HS-27A (cell line): ENCODE measurements around the gene IFNW1.
"Not testable (repeated sequence)": the region's sequence is repeated elsewhere in the genome, so short reads cannot be mapped to it uniquely, and the experiment has no call there.

Experiments used
- DNase-seq: peaks from one replicate; pipeline ENCODE4 v3.0.0-alpha.2; 2012; ENCODE audit warnings: low read depth, missing footprints

The IFNW1 gene

GRCh38 chr9:21141427-21141882, at the start of gene IFNW1:
TSS of gene IFNW1 (minus strand) at chr9:21141832. CDS start at chr9:21141570, 262 bp downstream.
- no peak for DNase-seq

DNA sequence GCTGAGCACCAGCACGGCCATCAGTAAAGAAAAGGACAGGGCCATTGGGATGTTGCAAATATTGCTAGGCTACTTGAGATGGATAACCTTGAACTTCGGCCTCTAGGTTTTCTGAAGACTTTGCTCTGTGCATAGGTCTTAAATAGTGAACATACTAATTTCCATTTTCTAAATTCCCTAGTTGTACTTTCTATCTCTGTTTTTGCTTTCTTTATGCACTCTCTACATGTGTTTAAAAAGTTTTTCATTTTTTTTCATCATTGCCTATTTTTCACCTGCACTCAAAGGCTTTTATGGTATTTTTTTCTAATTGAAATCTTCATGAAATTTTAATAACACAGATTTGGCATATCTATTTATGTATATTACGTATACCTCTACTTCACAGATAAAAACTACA, 45.9 kb upstream of the IFNW1 start, which contains the start of gene IFNA4:
Gene IFNA4, minus strand, starts transcription at position 101 of the 400 bp plus-strand sequence. Its CDS starts 56 bp downstream, at position 45.
- not testable (repeated sequence) for DNase-seq

GRCh38 chr9:21182810-21183736, 41.4 kb upstream of the IFNW1 start:
- DNase-seq = not testable (repeated sequence)

DNA sequence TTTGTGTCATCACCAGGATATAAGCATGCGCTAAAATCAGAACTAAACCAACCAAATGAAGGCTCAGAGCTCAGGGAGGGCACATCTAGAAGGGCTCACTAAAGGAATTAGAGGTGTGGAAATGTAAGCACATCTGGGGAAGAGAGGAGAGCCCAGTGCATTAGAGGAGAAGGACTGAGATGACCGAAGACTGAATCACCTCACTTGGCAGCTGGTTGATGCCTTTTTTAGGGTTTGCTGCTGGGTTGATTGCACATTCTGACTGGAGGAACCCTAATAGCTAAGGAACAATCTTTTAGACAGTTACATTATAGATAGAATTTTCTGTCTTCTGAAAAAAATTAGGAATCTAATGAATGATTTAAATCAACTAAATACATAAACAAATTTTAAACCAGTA, 33.0 kb upstream of the IFNW1 start:
- no peak for DNase-seq

GRCh38 chr9:21172156-21172555, 30.5 kb upstream of the IFNW1 start:
- DNase-seq = no peak

DNA sequence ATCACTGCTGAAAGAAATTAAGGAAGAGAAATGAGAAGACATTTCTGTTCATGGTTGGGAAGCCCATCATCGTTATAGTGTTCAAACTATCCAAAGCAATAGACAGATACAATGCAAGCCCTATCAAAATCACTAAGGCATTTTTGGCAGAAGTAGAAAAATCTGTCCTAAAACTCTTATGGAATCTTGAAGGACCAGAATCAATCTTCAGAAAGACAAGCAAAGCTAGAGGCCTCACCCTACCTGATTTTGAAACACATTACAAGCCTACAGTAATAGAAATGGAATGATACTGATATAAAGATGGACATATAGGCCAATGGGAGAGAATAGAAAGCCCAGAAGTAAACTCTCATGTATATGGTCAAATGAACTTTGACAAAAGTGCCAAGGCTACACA, 29.7 kb upstream of the IFNW1 start:
- no peak for DNase-seq

GRCh38 chr9:21166560-21166959, 24.9 kb upstream of the IFNW1 start, which contains the start of gene IFNA21:
TSS of gene IFNA21 (minus strand) at chr9:21166660. CDS start at chr9:21166612, 48 bp downstream.
- DNase-seq = not testable (repeated sequence)

GRCh38 chr9:21165516-21165915, 23.9 kb upstream of the IFNW1 start:
- no peak for DNase-seq

DNA sequence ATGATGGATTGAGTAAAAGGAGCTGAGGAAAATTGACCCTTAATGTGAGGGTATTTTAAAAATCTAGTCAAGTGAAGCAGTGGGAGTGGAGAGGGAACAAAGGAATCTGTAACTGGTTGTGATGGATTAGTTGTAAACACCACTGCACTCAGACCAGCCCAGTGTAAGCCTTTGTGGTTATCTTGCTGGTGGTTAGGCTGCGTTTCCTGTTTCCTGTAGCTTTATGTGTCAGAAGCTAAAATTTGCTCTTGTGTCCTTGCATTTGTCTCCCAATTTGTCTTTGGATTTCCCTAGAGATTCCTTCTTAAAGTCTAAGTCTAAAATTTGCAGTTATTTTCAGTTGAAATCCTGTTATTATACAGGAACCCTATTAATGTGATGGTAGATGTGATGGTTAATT, 18.5 kb upstream of the IFNW1 start:
- no peak for DNase-seq

DNA sequence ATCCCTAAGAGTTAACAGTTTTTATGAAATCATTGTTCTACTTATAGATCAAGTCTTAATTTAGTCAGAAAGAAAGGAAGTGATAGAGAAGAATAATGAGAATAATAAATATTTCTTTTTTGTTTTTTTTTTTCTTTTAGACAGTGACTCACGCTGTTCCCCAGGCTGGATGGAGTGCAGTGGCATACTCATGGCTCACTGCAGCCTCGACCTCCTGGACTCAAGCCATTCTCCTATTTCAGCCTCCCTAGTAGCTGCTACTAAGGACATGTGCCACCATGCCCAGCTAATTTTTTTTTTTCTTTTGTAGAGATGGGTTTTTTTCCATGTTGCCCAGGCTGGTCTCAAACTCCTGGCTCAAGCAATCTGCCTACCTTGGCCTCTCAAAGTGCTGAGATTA, 13.9 kb upstream of the IFNW1 start:
- DNase-seq = no peak

DNA sequence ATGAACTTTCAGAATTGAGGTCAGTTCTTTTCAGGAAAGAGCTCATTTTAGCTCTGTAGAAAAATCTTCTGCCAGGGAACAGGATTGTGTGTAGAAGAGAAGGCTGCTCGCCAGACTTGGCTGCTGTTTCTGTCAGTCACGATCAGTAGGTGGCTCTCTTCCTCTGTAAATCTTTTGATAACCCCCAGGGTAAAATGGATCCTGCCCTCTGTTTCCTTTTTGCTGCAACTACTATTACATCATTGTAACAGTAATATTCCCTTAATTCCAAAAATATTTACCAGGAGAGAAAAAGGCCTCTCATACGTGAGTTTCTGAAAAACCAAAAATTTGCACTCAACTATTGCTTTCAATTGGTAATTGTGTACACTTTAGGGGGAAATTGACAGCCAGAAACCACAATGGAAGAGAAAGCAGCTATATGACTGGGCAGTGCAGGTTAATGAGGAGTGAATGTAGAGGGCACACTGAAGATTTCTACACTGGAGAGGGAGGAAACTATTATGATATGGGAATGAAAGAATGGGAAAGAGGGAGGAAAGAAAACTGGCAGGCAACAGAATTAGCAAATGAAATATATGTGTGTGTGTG, 12.5 kb upstream of the IFNW1 start:
- DNase-seq = no peak

DNA sequence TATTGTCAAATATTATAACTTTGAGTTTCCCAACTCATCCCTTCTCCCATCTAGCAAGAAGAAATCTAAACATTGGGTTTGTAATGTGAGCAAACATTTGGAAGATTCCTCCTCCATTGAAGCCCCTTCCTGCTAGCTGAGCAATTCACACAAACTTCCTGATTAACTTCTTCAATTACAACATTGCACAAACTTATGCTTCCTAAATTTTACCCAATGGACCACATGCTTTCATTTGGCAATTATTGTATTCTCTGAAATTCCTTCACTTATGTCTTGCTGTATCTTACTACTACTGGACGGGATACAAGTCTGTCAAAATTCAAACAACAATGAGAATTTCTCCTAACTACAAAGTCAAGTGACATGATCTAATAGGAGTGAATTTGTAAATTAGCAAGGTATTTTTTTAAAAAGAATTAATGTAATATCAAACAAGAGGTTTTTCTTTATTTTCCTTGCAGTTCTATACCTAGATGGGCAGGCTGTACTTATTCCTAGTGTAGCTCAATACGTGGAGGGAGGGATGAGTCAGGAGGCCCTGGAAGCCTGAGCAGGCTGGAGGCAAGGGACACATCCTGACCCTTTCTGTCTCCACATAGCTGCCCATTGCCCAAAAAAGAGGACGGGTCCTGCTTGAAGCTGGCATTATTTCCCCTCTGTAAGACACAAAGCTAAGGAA, 11.8 kb upstream of the IFNW1 start:
- no peak for DNase-seq

DNA sequence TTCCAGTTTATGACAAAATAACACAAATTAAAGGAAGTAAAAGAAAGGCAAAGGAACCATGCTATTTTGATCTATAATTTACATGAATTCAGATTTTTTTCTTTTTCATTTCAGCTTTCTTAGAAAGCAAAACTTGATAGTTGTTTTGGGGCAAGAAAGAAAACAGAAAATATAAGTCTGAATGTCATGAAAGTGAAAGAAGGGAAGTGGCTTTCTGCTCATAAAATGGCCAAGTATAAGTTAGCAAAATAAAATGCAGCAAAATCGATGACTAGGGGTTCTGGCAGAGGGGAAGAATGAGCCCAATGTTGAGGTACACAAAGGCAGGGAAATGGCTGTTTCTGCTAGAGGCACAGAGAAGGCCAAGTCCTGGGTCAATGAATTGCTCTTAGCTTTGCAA, 3.0 kb upstream of the IFNW1 start:
- no peak for DNase-seq

- no peak for DNase-seq
These were observed 4.6 kb downstream of the IFNW1 start for GRCh38 chr9:21137020-21137419.

- DNase-seq = no peak
These were observed 5.9 kb downstream of the IFNW1 start for GRCh38 chr9:21135736-21136135.

- not testable (repeated sequence) for DNase-seq
These were observed 13.4 kb downstream of the IFNW1 start for GRCh38 chr9:21128186-21128585.

- no peak for DNase-seq
These were observed 19.9 kb downstream of the IFNW1 start for GRCh38 chr9:21121595-21122251.

DNA sequence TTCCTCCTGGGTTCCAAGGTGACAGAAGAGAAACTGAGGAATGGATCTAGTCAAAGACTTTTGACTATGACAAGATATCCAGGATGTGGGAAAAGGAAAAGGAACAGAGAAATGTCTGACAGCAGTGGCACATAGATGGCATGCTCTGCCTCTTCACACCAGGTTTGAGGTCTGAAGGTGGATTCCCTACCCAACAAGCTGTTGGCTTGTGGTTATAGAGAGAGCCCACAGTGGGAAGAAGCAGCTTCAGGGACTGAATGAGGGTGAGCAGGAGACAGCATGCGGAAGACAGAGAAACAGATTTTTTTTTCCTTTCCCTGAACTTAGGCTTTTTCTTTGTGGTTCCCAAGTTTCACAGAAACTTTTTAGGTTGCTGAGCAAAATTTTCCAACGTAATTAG, 20.6 kb downstream of the IFNW1 start:
- DNase-seq = no peak

DNA sequence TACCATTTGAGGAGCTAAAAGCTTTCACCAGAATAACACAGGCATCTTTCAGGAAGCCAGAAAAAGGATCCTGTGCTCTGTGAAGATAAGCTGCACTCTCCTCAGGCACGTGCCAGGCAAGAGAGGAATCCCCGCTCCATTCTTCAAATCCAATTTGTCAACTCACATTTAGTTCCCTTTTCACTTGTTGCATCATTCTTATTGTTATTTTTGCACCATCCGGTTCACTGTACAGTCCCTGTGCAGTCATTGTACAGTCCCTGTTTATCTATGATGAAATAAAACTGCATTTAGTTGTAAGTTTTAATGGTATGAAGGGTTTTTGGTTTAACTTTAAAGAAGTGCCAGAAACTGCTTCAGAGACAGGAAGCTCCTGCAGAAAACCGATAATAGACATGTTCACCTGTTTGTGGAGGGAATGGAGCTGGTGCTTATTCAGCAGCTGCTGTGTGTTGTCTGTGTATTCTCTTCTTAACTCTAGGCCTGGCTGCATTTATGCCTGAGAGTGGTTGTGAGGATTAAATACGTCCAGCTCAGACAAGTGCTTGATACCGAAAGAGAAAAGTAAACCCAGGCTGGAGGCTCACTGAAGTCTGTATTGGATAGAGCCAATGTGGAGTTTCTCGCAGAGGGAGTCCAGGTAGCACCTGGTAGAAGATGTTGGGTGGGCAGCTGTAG, 22.4 kb downstream of the IFNW1 start:
- DNase-seq = no peak

GRCh38 chr9:21114311-21114710, 27.3 kb downstream of the IFNW1 start:
- DNase-seq = no peak
